ELR (cell line): ENCODE measurements around the gene PRRG3.

Experiments
- DNase-seq: peaks from one replicate; pipeline ENCODE4 v3.0.0-alpha.2; 2015; ENCODE audit warnings: low read depth

Gene PRRG3

GRCh38 chrX:151743651-151744470, 48.6 kb downstream of the PRRG3 start:
- DNase-seq, result no peak

- DNase-seq, result no peak
These were observed 50.4 kb downstream of the PRRG3 start for GRCh38 chrX:151745651-151746050.

- no peak for DNase-seq
These were observed 51.2 kb downstream of the PRRG3 start for GRCh38 chrX:151746502-151746901.

GRCh38 chrX:151750511-151750910, 55.3 kb downstream of the PRRG3 start:
- no peak for DNase-seq

- no peak for DNase-seq
These were observed 57.6 kb downstream of the PRRG3 start for GRCh38 chrX:151752847-151753246.

- peak; percentile 61 for DNase-seq
These were observed 58.2 kb downstream of the PRRG3 start for GRCh38 chrX:151753313-151754046.

- DNase-seq, result peak; percentile 69
These were observed 58.8 kb downstream of the PRRG3 start for GRCh38 chrX:151754047-151754429.

- no peak for DNase-seq
These were observed 59.5 kb downstream of the PRRG3 start for GRCh38 chrX:151754641-151755215.
